ENCODE data around the gene DOC2B. TPM values are rescaled to one million over a fixed set of nuclear protein-coding genes. Genes with fewer than 3 reads are reported as not detected.
"Not testable (repeated sequence)": the region's sequence is repeated elsewhere in the genome, so short reads cannot be mapped to it uniquely, and the experiment has no call there.

DOC2B gene
- total RNA-seq, 2 experiments from 2014 or later: 0.06 to 0.08 TPM

GRCh38 chr17:218432-219110, 37.1 kb upstream of the DOC2B start:
- no peaks in the 10 kb centered on the region for H3K9me3 Mint-ChIP-seq
- H3K4me1 Mint-ChIP-seq: no peaks in the 10 kb centered on the region
- no peaks in the 10 kb centered on the region for H3K36me3 Mint-ChIP-seq
- no peaks in the 10 kb centered on the region for H3K27me3 Mint-ChIP-seq
- H3K27ac Mint-ChIP-seq: no peak overlapping the region
- no peak for DNase-seq
- H3K4me3 Mint-ChIP-seq: no peak overlapping the region

- H3K4me3 Mint-ChIP-seq: no peak overlapping the region
- H3K4me1 Mint-ChIP-seq: no peaks in the 10 kb centered on the region
- H3K27ac Mint-ChIP-seq: no peak overlapping the region
Observed at GRCh38 chr17:216625-217024, 35.2 kb upstream of the DOC2B start.

DNA sequence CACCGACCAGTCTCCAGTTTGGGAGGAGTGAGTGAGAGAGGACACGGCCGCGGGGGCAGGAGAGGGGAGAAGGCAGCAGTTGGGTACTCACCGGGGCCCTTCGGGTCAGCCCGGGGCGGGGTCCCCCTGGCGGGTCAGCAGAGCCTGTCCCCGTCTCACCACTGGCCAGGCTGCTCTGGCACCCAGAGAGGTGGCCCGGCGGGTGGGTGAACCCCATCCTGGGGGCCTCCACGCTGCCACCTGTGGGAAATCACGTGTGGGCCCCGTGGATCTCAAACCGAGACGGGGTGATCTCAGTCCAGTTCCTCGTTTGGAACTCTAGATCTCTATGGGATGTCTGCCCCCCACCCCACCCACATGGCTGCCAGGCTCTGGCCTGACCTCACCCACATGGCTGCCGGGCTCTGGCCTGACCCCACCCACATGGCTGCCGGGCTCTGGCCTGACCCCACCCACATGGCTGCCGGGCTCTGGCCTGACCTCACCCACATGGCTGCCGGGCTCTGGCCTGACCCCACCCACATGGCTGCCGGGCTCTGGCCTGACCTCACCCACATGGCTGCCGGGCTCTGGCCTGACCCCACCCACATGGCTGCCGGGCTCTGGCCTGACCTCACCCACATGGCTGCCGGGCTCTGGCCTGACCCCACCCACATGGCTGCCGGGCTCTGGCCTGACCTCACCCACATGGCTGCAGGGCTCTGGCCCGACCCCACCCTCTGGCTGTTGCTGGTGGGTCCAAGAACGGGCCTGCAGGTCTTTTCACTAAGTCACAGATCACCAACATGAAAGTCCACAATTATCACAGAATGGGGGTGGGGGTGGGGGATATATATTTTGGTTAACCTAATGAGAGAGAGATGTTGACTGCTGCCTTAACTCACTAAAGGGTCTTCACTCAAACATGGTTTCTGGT, 34.4 kb upstream of the DOC2B start:
- DNase-seq, H3K4me1 Mint-ChIP-seq, H3K4me3 Mint-ChIP-seq, H3K9me3 Mint-ChIP-seq, H3K27me3 Mint-ChIP-seq, H3K27ac Mint-ChIP-seq, H3K36me3 Mint-ChIP-seq: not testable (repeated sequence)

More at GRCh38 chr17:216625-217024, 35.2 kb upstream of the DOC2B start:
- no peaks in the 10 kb centered on the region for H3K36me3 Mint-ChIP-seq
- H3K9me3 Mint-ChIP-seq: no peaks in the 10 kb centered on the region
- no peaks in the 10 kb centered on the region for H3K27me3 Mint-ChIP-seq
- DNase-seq: no peak

DNA sequence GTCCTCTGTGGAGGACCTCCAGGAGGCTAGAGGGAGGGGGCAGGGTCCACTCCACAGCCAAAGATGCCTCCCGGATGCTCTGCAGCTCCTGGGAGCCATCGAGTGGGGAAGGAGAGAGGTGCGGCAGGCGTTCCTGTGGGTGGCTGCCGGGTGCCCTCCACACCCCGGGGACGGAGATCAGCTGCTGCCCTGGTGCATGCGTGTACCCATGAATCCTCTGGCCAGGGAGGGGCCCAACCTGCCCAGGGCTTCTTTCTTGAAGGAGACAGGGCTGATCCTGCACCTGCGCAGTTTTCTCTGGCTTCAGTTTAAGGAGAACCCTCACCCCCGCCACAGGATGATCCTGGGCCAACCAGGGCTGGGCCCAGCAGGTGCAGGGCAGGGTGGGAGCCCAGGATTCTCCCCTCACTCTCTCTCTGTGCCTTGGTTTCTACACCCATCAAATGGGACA, 33.5 kb upstream of the DOC2B start:
- no peaks in the 10 kb centered on the region for H3K9me3 Mint-ChIP-seq
- H3K4me1 Mint-ChIP-seq: no peaks in the 10 kb centered on the region
- H3K36me3 Mint-ChIP-seq: no peaks in the 10 kb centered on the region
- H3K27me3 Mint-ChIP-seq: no peaks in the 10 kb centered on the region
- DNase-seq: no peak
- H3K4me3 Mint-ChIP-seq: no peak overlapping the region
- H3K27ac Mint-ChIP-seq: no peak overlapping the region

DNA sequence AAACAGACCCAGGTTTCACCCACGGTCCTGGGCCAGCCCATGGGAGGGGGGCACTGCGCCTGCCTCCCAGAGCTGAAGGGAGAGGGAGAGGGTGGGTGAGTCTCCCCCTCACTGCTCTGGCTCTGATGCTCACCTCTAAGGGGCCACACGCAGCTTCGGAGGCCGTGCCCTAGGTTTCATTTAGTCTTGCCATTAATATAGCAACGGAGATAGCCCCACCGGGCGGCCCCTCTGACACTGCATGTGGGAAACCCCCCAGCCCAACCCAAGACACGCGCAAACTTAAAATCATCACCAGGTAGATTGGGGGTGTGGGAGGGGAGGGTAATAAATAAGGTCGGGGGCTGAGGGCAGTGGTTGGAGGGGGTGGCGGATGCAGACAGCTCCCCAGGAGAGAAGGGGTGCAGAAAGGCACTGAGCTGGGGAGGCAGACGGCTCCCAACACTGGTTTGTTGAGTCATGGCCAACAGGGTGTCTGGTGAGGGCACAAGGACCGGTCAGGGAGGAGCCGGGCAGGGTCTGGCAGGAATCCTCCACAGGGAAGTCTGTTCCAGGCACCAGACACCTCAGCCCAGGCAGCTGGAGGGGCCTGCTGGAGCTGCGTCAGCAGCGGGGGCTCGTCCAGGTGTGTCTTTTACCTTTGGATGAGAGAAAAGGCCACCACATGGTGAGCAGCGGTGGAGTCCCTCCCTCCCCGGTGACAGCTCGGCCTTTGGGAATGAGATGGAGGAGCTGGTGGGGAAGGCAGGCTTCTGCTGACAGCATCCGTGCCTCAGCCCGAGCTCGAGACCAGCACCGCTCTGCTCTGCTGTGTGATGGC, 32.0 kb upstream of the DOC2B start:
- peaks cover 3% of the 10 kb centered on the region for H3K27me3 Mint-ChIP-seq
- no peak overlapping the region for H3K27ac Mint-ChIP-seq
- no peaks in the 10 kb centered on the region for H3K9me3 Mint-ChIP-seq
- no peaks in the 10 kb centered on the region for H3K4me1 Mint-ChIP-seq
- no peaks in the 10 kb centered on the region for H3K36me3 Mint-ChIP-seq
- DNase-seq: no peak
- H3K4me3 Mint-ChIP-seq: no peak overlapping the region

- no peak for DNase-seq
- peaks cover 3% of the 10 kb centered on the region for H3K27me3 Mint-ChIP-seq
- H3K27ac Mint-ChIP-seq: no peak overlapping the region
- H3K4me1 Mint-ChIP-seq: no peaks in the 10 kb centered on the region
- H3K36me3 Mint-ChIP-seq: no peaks in the 10 kb centered on the region
- H3K4me3 Mint-ChIP-seq: no peak overlapping the region
- no peaks in the 10 kb centered on the region for H3K9me3 Mint-ChIP-seq
Observed at GRCh38 chr17:210402-210801, 29.0 kb upstream of the DOC2B start.

DNA sequence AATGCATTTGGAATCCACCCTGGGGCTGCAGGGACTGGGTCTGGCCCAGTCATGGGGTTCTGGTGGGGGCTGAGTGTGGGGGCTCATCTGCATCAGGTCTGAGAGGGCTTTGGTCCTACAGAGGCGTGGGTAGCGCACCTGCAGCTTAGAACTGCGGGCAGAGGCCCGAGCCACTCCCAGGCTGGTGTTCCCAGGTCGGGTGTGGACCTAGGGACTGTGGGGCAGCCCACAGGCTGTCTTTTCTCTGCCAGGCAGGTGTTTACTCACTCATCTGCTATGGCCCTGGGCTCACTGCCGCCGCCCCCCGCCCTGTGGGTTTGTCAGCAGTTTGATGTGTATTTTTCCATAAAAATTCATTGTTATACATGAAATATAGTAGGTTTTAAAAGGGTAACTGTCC, 27.0 kb upstream of the DOC2B start:
- Mint-ChIP-seq H3K9me3 (no peaks in the 10 kb centered on the region), H3K27me3 (peaks cover 7% of the 10 kb centered on the region), H3K36me3 (no peaks in the 10 kb centered on the region), H3K4me3 (no peak overlapping the region), H3K4me1 (no peaks in the 10 kb centered on the region), H3K27ac (no peak overlapping the region)
- DNase-seq: no peak

DNA sequence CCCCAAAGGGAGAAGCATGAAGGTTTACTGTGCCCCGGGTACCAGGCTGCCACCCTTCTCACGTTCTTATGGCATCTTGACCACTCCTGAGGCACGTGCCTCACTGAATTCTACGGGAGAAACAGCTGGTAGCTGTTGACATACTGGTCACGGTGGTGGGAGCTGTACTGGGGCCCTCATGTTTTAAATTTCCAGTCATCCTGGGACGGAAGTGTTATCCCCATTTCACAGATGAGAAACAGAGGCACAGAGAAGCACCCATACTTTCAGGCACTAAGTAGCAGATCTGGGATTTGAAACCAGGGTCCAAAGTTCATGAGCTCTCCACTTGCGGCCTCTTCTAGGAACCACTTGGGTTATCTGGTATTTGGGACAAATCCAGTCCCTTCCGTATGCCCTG, 26.3 kb upstream of the DOC2B start:
- no peak for DNase-seq
- no peaks in the 10 kb centered on the region for H3K36me3 Mint-ChIP-seq
- H3K4me1 Mint-ChIP-seq: no peaks in the 10 kb centered on the region
- H3K4me3 Mint-ChIP-seq: no peak overlapping the region
- no peaks in the 10 kb centered on the region for H3K9me3 Mint-ChIP-seq
- H3K27me3 Mint-ChIP-seq: peaks cover 7% of the 10 kb centered on the region
- H3K27ac Mint-ChIP-seq: no peak overlapping the region

- Mint-ChIP-seq H3K27ac (no peak overlapping the region), H3K9me3 (no peaks in the 10 kb centered on the region), H3K4me3 (no peak overlapping the region), H3K4me1 (no peaks in the 10 kb centered on the region), H3K36me3 (no peaks in the 10 kb centered on the region), H3K27me3 (peaks cover 7% of the 10 kb centered on the region)
- no peak for DNase-seq
Observed at GRCh38 chr17:206941-207560, 25.6 kb upstream of the DOC2B start.

GRCh38 chr17:206484-206883, 25.0 kb upstream of the DOC2B start:
- H3K9me3 Mint-ChIP-seq, H3K27ac Mint-ChIP-seq, H3K27me3 Mint-ChIP-seq, H3K36me3 Mint-ChIP-seq, H3K4me1 Mint-ChIP-seq, DNase-seq, H3K4me3 Mint-ChIP-seq: not testable (repeated sequence)

- Mint-ChIP-seq H3K36me3 (no peaks in the 10 kb centered on the region), H3K4me1 (no peaks in the 10 kb centered on the region), H3K27ac (no peak overlapping the region), H3K4me3 (no peak overlapping the region), H3K9me3 (no peaks in the 10 kb centered on the region), H3K27me3 (peaks cover 7% of the 10 kb centered on the region)
- DNase-seq: no peak
Observed at GRCh38 chr17:205817-206216, 24.4 kb upstream of the DOC2B start.

GRCh38 chr17:205148-205669, 23.8 kb upstream of the DOC2B start:
- no peaks in the 10 kb centered on the region for H3K9me3 Mint-ChIP-seq
- H3K4me1 Mint-ChIP-seq: no peaks in the 10 kb centered on the region
- no peaks in the 10 kb centered on the region for H3K36me3 Mint-ChIP-seq
- peaks cover 7% of the 10 kb centered on the region for H3K27me3 Mint-ChIP-seq
- no peak for DNase-seq
- H3K27ac Mint-ChIP-seq: no peak overlapping the region
- no peak overlapping the region for H3K4me3 Mint-ChIP-seq

- Mint-ChIP-seq H3K36me3 (no peaks in the 10 kb centered on the region), H3K9me3 (no peaks in the 10 kb centered on the region), H3K27me3 (peaks cover 11% of the 10 kb centered on the region), H3K4me1 (no peaks in the 10 kb centered on the region), H3K27ac (no peak overlapping the region), H3K4me3 (no peak overlapping the region)
- no peak for DNase-seq
Observed at GRCh38 chr17:204427-205147, 23.1 kb upstream of the DOC2B start.

DNA sequence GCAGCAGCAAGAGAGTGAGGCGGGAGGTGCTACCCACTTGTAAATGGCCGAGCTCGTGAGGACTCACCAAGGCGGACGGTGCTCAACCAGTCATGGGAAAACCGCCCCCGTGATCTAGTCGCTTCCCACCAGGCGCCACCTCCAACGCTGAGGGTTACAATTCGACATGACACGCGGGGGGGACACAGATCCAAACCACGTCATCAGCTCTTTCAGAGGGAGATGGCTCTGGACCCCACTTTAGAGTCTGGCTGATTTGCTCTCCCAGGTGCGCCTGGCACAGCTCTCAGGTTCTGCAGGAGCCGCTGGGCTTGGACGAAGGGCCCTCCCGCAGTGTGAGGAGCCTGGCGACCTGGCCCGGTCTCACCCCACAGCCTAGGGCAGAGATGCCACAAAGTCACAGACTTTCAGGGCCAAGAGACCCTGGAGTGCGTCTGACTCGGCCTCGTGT, 21.1 kb upstream of the DOC2B start:
- peaks cover 20% of the 10 kb centered on the region for H3K27me3 Mint-ChIP-seq
- H3K9me3 Mint-ChIP-seq: no peaks in the 10 kb centered on the region
- H3K4me1 Mint-ChIP-seq: no peaks in the 10 kb centered on the region
- no peaks in the 10 kb centered on the region for H3K36me3 Mint-ChIP-seq
- no peak overlapping the region for H3K27ac Mint-ChIP-seq
- H3K4me3 Mint-ChIP-seq: no peak overlapping the region
- no peak for DNase-seq
